OCI-LY3 (cell line): ENCODE data around the gene CHMP3.

ENCODE experiments used
- H2AFZ ChIP-seq: fragments of 200-600, 300-600 bp; shearing (Covaris generic); 2 replicates; pipeline ENCODE4 v1.6.0; 2014; ENCODE audit warnings: antibody characterized with exemption, low read depth, low read length
- H3K27ac ChIP-seq: fragments of 200-600, 300-600 bp; sonication (generic); 2 replicates; pipeline ENCODE4 v1.5.1; 2014; ENCODE audit warnings: mild to moderate bottlenecking, low read length, moderate library complexity, mixed read lengths
- H3K27me3 ChIP-seq: fragments of 200-600, 300-600 bp; sonication (generic); 2 replicates; pipeline ENCODE4 v1.6.1; 2014; ENCODE audit warnings: low read depth, low read length, mixed read lengths
- H3K36me3 ChIP-seq: fragments of 200-600, 300-600 bp; sonication (generic); replicated peaks from 2 replicates; pipeline ENCODE3; 2014; ENCODE audit warnings: low read depth, low read length, mixed read lengths
- H3K4me1 ChIP-seq: fragments of 300-600, 200-600 bp; sonication (generic); 2 replicates; pipeline ENCODE4 v1.6.1; 2014; ENCODE audit warnings: low read length, mixed read lengths
- H3K4me2 ChIP-seq: fragments of 200-600, 300-600 bp; sonication (generic); 2 replicates; pipeline ENCODE4 v1.6.1; 2014; ENCODE audit warnings: low read length, mixed read lengths
- H3K4me3 ChIP-seq: fragments of 300-600, 200-600 bp; sonication (generic); 2 replicates; pipeline ENCODE4 v1.5.1; 2014; ENCODE audit warnings: antibody characterized with exemption, mild to moderate bottlenecking, low read length, moderate library complexity
- H3K79me2 ChIP-seq: fragments of 300-600, 200-600 bp; shearing (Covaris generic); 2 replicates; pipeline ENCODE4 v1.6.1; 2014; ENCODE audit warnings: mild to moderate bottlenecking, low read length, mixed read lengths
- H3K9ac ChIP-seq: fragments of 300-600, 200-600 bp; shearing (Covaris generic); 2 replicates; pipeline ENCODE4 v1.6.0; 2014; ENCODE audit warnings: mild to moderate bottlenecking, low read length, moderate library complexity
- H3K9me3 ChIP-seq: fragments of 200-600, 300-600 bp; shearing (Covaris generic); 2 replicates; pipeline ENCODE4 v1.6.1; 2014; ENCODE audit warnings: low read length, mixed read lengths; ENCODE audit not compliant: insufficient read depth
- H4K20me1 ChIP-seq: fragments of 200-600, 300-600 bp; sonication (generic); 2 replicates; pipeline ENCODE4 v1.6.1; 2016; ENCODE audit warnings: low read length, mixed read lengths; ENCODE audit not compliant: insufficient read depth
- EZH2phosphoT487 ChIP-seq: fragments of 200-600 bp; shearing (Covaris generic); IDR thresholded peaks from 2 replicates; pipeline ENCODE4 v1.6.1; 2018; ENCODE audit warnings: antibody characterized with exemption, mixed run types, low read depth
- TF ChIP-seq, protein P1 (sequence below): fragments of 200-600, 300-600 bp; sonication (generic); IDR thresholded peaks from 2 replicates; pipeline ENCODE4 v1.5.1; 2014; ENCODE audit warnings: antibody characterized with exemption, low read length, low read depth

Gene CHMP3

DNA sequence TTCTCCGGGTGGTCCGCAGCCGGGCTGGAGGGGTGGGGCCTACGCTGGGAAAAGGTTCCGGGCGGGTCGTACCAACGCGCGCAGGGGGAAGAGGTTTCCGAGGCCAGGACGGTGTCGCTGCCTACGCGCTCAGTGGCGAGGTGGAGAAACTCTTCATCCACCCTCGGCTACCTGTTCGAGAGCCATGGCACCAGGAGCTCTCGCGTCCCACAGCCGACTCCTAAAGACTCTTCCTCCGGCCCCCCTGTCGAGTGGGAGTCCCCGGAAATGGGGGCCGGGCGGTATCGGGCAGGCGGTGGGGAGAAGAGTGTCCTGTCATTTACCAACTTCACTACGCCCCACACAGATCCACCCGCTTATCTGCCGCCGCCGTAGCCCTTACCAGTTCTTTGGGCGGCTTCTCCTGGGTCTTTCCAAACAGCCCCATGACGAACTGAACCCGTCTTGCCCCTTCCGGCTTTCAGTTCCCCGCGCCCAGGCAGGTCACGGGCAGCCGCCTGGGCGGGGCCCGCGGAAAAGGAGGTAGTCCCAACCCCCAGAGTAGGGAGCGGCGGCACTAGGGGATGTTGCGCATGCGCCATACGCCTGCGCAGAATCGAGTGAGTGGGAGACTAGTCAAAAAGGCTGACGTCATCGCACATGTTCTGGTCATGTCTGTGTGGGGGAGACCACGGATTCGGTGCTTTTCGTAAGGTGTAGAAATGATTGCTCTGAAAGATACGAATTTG lies at the start of gene CHMP3:
Gene CHMP3 (minus strand): TSS at position 522 of the 728 bp plus-strand sequence. CDS start 95 bp downstream, at position 427.
- H3K27ac ChIP-seq: peak within 1 kb of the TSS; percentile 89
- H2AFZ ChIP-seq: peak within 1 kb of the TSS; percentile 95
- H3K4me1 ChIP-seq: peaks cover 12% of the 10 kb centered on the region
- peak within 1 kb of the TSS; percentile 97 for H3K4me2 ChIP-seq
- peaks cover 2% of the 10 kb centered on the region; the same call in 1 of the 2 replicates for H4K20me1 ChIP-seq
- peaks cover 14% of the 10 kb centered on the region for H3K36me3 ChIP-seq
- no peaks in the 10 kb centered on the region for H3K27me3 ChIP-seq
- peaks cover 8% of the 10 kb centered on the region; the same call in 1 of the 2 replicates for H3K9me3 ChIP-seq
- no peak for TF ChIP-seq EZH2phosphoT487
- TF ChIP-seq, protein P1, sequence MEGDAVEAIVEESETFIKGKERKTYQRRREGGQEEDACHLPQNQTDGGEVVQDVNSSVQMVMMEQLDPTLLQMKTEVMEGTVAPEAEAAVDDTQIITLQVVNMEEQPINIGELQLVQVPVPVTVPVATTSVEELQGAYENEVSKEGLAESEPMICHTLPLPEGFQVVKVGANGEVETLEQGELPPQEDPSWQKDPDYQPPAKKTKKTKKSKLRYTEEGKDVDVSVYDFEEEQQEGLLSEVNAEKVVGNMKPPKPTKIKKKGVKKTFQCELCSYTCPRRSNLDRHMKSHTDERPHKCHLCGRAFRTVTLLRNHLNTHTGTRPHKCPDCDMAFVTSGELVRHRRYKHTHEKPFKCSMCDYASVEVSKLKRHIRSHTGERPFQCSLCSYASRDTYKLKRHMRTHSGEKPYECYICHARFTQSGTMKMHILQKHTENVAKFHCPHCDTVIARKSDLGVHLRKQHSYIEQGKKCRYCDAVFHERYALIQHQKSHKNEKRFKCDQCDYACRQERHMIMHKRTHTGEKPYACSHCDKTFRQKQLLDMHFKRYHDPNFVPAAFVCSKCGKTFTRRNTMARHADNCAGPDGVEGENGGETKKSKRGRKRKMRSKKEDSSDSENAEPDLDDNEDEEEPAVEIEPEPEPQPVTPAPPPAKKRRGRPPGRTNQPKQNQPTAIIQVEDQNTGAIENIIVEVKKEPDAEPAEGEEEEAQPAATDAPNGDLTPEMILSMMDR: no peak
- H3K9ac ChIP-seq: peak within 1 kb of the TSS; percentile 83
- H3K79me2 ChIP-seq: peaks cover 43% of the 10 kb centered on the region
- peak within 1 kb of the TSS; percentile 96 for H3K4me3 ChIP-seq

DNA sequence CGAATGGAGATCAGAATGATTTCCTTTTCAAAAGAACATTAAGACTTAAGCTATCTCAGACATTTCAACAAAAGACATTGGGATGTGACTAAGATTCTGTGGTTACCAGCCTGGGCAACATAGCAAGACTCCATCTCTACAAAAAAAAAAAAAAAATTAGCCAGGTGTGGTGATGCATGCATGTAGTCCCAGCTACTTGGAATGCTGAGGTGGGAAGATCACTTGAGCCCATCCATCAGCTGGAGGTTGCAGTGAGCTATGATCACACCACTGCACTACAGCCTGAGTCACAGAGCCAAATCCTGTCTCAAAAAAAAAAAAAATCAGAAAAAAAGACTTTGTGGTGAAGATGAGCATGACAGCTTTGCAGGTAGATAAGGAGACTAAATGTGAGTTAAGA lies 47.6 kb upstream of the CHMP3 start:
- Histone ChIP-seq H3K27me3 (no peaks in the 10 kb centered on the region), H3K4me3 (no peak overlapping the region), H3K9me3 (no peaks in the 10 kb centered on the region), H3K27ac (no peak overlapping the region), H3K9ac (no peak overlapping the region), H4K20me1 (no peaks in the 10 kb centered on the region), H3K4me1 (no peaks in the 10 kb centered on the region), H3K79me2 (no peaks in the 10 kb centered on the region), H2AFZ (no peak overlapping the region), H3K36me3 (peaks cover 28% of the 10 kb centered on the region), H3K4me2 (no peak overlapping the region)
- TF ChIP-seq, protein P1: no peak
- TF ChIP-seq EZH2phosphoT487: no peak

DNA sequence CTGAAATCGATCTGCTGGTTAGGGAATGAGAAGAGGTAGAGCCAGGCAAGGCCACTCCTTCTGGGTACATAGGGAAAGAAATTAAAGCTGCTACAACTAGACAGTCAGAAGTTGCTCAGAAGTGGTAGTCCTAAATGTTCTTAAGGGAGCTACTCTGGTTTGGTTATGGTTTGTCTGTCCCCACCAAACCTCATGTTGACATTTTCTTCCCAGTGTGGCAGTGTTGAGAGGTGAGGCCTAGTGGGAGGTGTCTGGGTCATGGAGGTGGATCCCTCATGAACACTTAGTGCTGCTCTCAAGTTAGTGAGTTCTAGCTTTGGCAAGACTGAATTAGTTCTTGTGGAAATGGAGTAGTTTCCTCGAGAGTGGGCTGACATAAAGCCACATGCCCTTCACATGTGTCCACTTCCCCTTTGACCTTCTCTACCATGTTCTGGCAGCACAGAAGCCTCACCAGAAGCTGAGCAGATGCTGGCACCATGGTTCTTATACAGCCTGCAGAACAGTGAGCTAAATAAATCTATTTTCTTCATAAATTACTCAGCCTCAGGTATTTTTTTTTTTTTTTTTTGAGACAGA lies 45.7 kb upstream of the CHMP3 start:
- Histone ChIP-seq H3K27ac (no peak overlapping the region), H3K79me2 (no peaks in the 10 kb centered on the region), H3K4me1 (no peaks in the 10 kb centered on the region), H3K9me3 (no peaks in the 10 kb centered on the region), H2AFZ (no peak overlapping the region), H4K20me1 (no peaks in the 10 kb centered on the region), H3K27me3 (no peaks in the 10 kb centered on the region), H3K9ac (no peak overlapping the region), H3K4me2 (no peak overlapping the region), H3K4me3 (no peak overlapping the region), H3K36me3 (peaks cover 36% of the 10 kb centered on the region)
- TF ChIP-seq, protein P1: no peak
- TF ChIP-seq EZH2phosphoT487: no peak

DNA sequence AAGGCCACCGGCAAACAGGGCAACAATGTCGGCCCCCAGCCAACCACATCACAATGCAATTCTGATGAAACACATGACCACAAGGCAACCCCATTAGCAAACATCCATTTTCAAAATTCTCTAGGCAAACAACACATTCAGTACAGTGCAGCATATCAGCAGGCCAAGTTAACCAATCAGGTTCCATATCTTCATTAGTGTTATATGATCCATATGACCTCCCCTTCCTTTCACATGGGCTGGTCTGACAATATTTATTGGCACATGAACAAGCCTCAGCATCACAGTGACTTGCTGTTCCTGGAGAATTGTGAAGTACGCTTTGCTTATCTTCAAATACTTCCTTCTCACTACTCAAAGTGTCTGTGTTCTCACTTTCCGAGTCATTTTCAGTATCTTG lies 40.7 kb upstream of the CHMP3 start:
- Histone ChIP-seq H3K79me2 (no peaks in the 10 kb centered on the region), H3K4me3 (no peak overlapping the region), H4K20me1 (no peaks in the 10 kb centered on the region), H3K36me3 (peaks cover 19% of the 10 kb centered on the region), H3K27me3 (no peaks in the 10 kb centered on the region), H3K9me3 (no peaks in the 10 kb centered on the region), H3K27ac (no peak overlapping the region), H3K4me1 (no peaks in the 10 kb centered on the region), H3K9ac (no peak overlapping the region), H2AFZ (no peak overlapping the region), H3K4me2 (no peak overlapping the region)
- TF ChIP-seq, protein P1: no peak
- TF ChIP-seq EZH2phosphoT487: no peak
